ENCODE data around the gene CFAP57.

Gene CFAP57

GRCh38 chr1:43302721-43303470 is 130.8 kb downstream of the CFAP57 start:
- DNase-seq = no peak

GRCh38 chr1:43303471-43304313 is 131.6 kb downstream of the CFAP57 start:
- no peak for DNase-seq
